Measurements from ENCODE around the gene GADD45G.

GRCh38 chr9:89616411-89616810, 11.6 kb downstream of the GADD45G start:
- TF ChIP-seq TAF1 (IDR thresholded peaks at IDR 0.05; ENCODE audit: low read depth) (no peak), CTCF (IDR thresholded peaks at IDR 0.05; ENCODE audit: poor library complexity, severe bottlenecking) (no peak), EP300 (conservative IDR thresholded peaks at IDR 0.05; ENCODE audit: poor library complexity, severe bottlenecking) (no peak)
